NT2/D1 (cell line): Measurements from ENCODE around the gene GTPBP4.

Experiments
- DNase-seq: peaks from one replicate; pipeline ENCODE4 v3.0.0-alpha.2; 2011; ENCODE audit warnings: low read depth, low spot score
- H3K27me3 ChIP-seq: 2 replicates; pipeline ENCODE4 v1.6.0; 2011; ENCODE audit warnings: mild to moderate bottlenecking; ENCODE audit not compliant: insufficient read length, insufficient read depth
- H3K36me3 ChIP-seq: 2 replicates; pipeline ENCODE4 v1.6.1; 2011; ENCODE audit warnings: mild to moderate bottlenecking, low read length, mixed read lengths; ENCODE audit not compliant: insufficient read depth, insufficient read length
- H3K4me1 ChIP-seq: 2 replicates; pipeline ENCODE4 v1.5.1; 2011; ENCODE audit not compliant: insufficient read depth, insufficient read length
- H3K4me3 ChIP-seq: 2 replicates; pipeline ENCODE4 v1.5.1; 2011; ENCODE audit warnings: low read depth; ENCODE audit not compliant: insufficient read length
- H3K9ac ChIP-seq: 2 replicates; pipeline ENCODE4 v1.6.0; 2011; ENCODE audit warnings: low read depth; ENCODE audit not compliant: insufficient read length
- H3K9me3 ChIP-seq: 2 replicates; pipeline ENCODE4 v1.5.1; 2011; ENCODE audit warnings: mild to moderate bottlenecking, low read length; ENCODE audit not compliant: insufficient read depth
- SUZ12 ChIP-seq: IDR thresholded peaks from 2 replicates; pipeline ENCODE4 v1.6.1; 2011; ENCODE audit not compliant: insufficient read length, insufficient read depth; ENCODE audit errors: extremely low read depth
- YY1 ChIP-seq: IDR thresholded peaks from 2 replicates; pipeline ENCODE4 v1.6.1; 2011; ENCODE audit not compliant: insufficient read length, insufficient read depth
- ZNF274 ChIP-seq: IDR thresholded peaks from 2 replicates; pipeline ENCODE4 v1.6.1; 2011; ENCODE audit warnings: mild to moderate bottlenecking, low read depth, low read length

The GTPBP4 gene

DNA sequence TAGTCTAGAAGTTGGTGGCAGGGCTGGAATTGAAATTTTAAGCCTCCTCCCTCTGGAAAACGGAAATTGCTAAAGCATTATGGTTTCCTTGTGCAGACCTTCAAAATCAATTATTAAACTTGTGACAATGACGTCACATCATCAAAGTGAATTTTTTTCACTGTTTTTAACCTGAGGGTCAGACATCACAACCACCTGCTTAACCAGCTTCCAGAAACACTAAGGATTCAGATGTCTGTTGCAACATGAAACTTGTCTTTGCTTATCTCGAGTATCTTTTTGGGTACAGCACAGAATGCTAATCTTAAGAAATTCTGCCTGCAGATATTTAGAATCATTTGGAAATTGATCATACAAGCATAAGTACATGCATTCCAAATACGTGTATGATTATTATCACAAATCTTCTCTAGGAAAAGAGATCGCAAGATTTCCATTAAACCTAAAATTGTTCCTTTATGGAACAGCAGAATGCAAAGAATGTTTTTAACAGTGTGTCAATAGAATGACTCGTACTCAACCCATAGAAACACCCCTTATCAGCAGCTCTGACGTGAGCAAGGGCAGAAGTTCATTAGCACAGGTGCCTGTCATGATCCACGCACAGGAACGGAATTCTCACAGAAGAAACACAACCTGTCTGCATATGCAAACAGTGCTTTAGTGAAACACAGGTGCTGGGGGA, 4.1 kb upstream of the GTPBP4 start:
- peaks cover 18% of the 10 kb centered on the region for H3K36me3 ChIP-seq
- H3K4me1 ChIP-seq, result no peaks in the 10 kb centered on the region
- TF ChIP-seq ZNF274 (no peak), SUZ12 (no peak), YY1 (no peak)
- no peak overlapping the region for H3K9ac ChIP-seq
- no peaks in the 10 kb centered on the region for H3K27me3 ChIP-seq
- no peak overlapping the region for H3K4me3 ChIP-seq
- peaks cover 31% of the 10 kb centered on the region; the same call in 1 of the 2 replicates for H3K9me3 ChIP-seq
- DNase-seq, result no peak

DNA sequence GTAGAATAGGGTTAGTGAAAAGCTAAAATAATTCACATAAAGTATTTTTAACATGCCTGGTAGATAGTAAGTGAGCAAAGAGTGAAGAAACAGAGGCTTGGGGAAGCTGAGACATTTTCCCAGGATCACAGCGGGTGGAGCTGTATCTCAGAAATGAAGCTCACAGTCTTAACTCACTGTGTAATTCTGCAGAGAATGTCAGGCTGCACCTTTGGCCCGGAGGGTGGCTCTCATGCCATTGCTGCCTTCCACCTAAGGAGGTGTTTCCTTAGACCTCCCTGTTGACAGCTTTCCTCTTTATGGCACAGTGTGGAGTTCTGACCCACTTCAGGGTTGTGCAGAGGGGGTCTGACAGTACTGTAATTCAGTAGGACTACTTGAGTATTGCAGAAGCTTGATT, 2.9 kb upstream of the GTPBP4 start:
- Histone ChIP-seq H3K36me3 (peaks cover 25% of the 10 kb centered on the region), H3K9me3 (peaks cover 19% of the 10 kb centered on the region; the same call in 1 of the 2 replicates), H3K9ac (no peak overlapping the region), H3K27me3 (no peaks in the 10 kb centered on the region), H3K4me1 (no peaks in the 10 kb centered on the region), H3K4me3 (no peak overlapping the region)
- DNase-seq, result no peak
- TF ChIP-seq ZNF274, result no peak

DNA sequence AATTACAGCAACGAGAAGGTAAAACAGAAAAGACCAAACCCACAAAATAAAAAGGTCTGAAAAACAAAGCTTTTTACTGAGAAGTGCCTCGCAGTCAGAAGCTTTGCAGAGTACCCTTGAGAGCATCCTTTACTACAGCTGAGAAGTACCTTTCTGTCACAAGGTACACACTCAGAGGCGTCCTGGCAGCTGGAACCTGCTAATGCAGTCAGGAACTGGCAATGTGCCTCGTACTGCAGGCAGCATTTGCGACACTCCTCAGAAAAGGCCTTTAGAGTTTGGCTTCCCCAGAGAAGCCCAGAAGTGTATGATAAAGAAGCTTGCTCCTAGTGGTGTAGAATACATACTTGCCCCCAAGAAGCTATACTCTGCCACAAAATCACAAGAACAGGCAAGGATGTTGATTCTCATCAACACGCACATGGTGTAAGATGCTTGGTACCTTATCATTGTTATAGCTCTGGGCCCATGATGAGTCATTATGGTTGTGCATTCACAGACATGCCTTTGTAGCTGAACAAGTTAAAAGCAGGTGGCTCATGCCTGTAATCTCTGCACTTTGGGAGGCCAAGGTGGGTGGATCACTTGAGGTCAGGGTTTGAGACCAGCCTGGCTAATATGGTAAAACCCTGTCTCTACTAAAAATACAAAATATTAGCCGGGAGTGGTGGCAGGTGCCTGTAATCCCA, 2.0 kb upstream of the GTPBP4 start:
- TF ChIP-seq SUZ12 (no peak), YY1 (no peak), ZNF274 (no peak)
- Histone ChIP-seq H3K36me3 (peaks cover 33% of the 10 kb centered on the region), H3K4me1 (no peaks in the 10 kb centered on the region), H3K4me3 (no peak overlapping the region), H3K9ac (no peak overlapping the region), H3K9me3 (peaks cover 10% of the 10 kb centered on the region; the same call in 1 of the 2 replicates), H3K27me3 (no peaks in the 10 kb centered on the region)
- DNase-seq, result no peak

DNA sequence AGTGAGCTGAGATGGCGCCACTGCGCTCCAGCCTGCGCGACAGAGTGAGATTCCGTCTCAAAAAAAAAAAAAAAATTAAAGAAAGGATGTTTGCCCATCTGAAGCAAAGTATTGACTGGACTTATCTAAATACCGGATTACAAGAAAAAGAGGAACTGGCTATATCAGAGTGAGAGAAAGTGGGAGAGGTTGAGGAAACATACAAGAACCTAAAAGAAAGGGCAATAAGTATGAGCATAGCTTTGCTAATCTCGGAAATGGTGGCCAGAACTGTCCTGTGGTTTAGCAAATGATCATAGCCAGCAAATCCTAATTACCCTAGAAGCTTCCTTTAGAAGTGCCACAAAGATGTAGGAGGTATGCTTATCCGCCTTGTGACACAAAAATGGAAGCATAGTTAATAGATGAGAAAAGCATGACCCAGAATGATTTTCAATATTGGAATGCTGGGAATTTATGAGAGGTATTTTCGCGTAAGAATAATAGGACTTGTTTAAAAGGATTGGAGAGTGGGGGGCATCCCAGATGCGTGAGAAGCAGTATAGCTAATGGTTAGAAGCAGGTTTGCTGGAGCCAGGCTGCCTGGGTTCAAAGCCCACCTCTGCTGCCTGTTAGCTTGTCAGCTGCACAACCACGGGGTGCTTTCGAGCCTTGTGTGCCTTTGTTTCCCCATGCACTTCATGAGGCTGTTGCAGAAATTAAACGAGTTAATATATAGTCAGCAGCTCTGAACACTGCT, 1.2 kb upstream of the GTPBP4 start:
- no peak for TF ChIP-seq ZNF274
- TF ChIP-seq YY1, result no peak
- no peak for TF ChIP-seq SUZ12
- H3K4me3 ChIP-seq, result peak overlapping the region; percentile 95
- DNase-seq, result no peak
- no peaks in the 10 kb centered on the region for H3K27me3 ChIP-seq
- peaks cover 33% of the 10 kb centered on the region for H3K36me3 ChIP-seq
- H3K9me3 ChIP-seq, result peaks cover 2% of the 10 kb centered on the region; the same call in 1 of the 2 replicates
- peak overlapping the region; percentile 96 for H3K9ac ChIP-seq
- H3K4me1 ChIP-seq, result no peaks in the 10 kb centered on the region

DNA sequence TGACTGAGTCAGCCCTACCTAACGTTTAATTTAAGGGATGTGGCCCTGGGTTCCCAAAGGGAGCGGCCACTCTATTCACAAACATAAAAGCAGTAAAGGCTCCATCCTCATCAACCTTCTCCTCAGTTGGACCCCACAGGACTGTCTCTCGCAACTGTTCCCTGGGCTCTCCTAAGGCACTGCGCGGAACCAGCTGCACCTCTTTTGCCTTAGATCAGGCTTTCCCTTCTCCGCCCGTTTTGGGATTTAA, 689 bp upstream of the GTPBP4 start:
- Histone ChIP-seq H3K36me3 (peaks cover 37% of the 10 kb centered on the region), H3K9ac (peak overlapping the region; percentile 96), H3K4me1 (no peaks in the 10 kb centered on the region), H3K4me3 (peak overlapping the region; percentile 95), H3K27me3 (no peaks in the 10 kb centered on the region), H3K9me3 (no peaks in the 10 kb centered on the region)
- TF ChIP-seq YY1, result no peak
- TF ChIP-seq SUZ12, result no peak
- no peak for TF ChIP-seq ZNF274
- DNase-seq, result no peak

DNA sequence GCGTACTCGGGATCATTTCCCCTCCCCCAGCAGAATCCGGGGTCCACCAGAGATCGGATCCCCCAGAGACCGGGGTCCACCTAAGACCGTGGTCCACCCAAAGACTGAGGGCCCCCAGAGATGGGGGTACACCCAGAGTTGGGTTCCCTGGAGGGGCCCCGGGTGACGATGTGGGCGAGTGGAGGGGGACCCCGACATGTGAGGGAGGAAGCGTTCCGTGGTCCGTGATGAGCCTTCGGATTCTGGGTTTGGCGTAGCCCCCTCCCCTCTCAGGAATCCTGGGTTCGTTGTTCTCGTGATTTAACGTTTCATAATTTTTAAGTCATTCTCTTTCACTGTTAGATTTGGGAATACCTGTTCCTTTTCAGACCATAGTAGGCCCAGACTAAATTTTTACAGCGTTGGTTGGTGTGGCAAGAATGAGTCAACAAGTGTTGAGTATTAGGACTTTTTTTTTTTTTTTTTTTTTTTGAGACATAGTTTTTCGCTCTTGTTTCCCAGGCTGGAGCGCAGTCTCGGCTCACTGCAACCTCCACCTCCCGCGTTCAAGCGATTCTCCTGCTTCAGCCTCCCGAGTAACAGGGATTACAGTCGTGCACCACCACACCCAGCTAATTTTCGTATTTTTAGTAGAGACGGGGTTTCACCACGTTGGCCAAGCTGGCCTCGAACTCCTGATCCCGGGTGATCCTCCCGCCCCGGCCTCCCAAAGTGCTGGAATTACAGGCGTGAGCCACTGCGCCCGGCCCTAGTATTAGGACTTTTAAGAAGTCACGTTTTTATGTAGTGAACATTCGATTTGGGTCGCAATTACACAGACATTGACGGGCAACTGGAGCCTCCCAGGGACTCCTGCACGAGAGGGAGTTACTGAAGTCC, 672 bp downstream of the GTPBP4 start:
- no peak for DNase-seq
- H3K4me3 ChIP-seq, result peak overlapping the region; percentile 95
- no peaks in the 10 kb centered on the region for H3K9me3 ChIP-seq
- H3K4me1 ChIP-seq, result no peaks in the 10 kb centered on the region
- TF ChIP-seq ZNF274, result no peak
- peak overlapping the region; percentile 96 for H3K9ac ChIP-seq
- H3K27me3 ChIP-seq, result no peaks in the 10 kb centered on the region
- H3K36me3 ChIP-seq, result peaks cover 50% of the 10 kb centered on the region

DNA sequence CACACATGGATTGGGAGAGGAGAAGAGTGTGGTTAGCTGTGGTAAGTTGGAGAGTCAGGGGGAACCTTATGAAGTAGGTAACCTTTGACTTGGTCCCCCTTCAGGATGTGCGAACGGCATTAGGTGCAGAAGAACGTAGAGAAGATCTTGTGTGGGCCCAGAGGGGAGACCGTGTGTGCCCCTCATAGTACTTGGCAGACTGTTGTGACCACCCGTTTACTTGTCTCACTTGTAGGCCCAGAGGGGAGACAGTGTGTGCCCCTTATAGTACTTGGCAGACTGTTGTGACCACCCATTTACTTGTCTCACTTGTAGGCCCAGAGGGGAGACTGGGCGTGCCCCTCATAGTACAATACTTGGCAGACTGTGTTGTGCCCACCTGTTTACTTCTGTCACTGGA, 2.6 kb downstream of the GTPBP4 start:
- Histone ChIP-seq H3K9me3 (no peaks in the 10 kb centered on the region), H3K27me3 (no peaks in the 10 kb centered on the region), H3K4me1 (no peaks in the 10 kb centered on the region), H3K4me3 (no peak overlapping the region), H3K36me3 (peaks cover 55% of the 10 kb centered on the region), H3K9ac (no peak overlapping the region)
- DNase-seq, result no peak
- TF ChIP-seq SUZ12 (no peak), YY1 (no peak), ZNF274 (no peak)
